GM15510 (cell line): Measurements from ENCODE around the gene ARHGAP10.

Source experiments
- POLR2A ChIP-seq: IDR thresholded peaks from 3 replicates; pipeline ENCODE4 v1.6.1; 2011; ENCODE audit warnings: borderline replicate concordance; ENCODE audit not compliant: insufficient read length; ENCODE audit errors: extremely low read depth

Gene ARHGAP10

DNA sequence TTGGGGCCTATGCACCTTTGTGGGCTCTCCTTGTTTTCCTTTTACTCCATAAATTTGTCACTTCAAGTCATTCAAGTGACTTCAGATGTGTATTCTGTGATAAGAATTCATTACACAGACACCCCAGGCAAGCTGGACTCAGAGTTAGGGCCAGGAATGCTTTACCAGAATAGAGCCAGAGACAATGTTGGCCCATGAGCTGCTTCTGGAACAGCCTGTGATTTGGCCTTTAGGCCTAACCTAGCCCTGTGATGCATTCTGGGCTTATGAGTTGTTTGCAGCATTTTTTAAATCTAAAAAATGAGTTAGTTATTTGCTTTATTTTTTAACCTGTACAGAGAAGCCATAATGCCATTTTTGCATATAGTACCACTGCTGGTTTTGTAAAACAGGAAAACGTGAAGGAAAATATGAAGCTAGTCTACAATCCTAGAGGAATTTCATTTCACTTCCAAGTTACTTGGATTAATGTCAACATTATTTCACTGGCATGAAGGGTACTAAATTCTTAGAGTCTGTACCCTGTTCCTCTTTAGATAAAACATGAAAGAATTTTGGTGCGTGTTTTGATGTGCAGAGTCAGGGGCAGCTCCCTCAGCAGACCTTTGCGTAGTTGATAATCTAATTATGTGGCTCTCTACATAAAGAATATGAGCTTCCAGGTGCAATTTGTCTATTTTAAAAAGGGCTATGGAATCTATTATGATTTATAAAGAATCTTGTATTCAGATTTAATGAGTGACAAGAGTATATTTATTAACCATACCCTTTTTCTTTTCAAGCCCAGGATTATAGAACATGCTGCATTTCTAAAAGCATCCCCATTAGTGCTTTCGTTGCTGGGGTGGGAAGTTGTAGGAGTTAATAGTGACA lies 84.7 kb downstream of the ARHGAP10 start:
- no peak for TF ChIP-seq POLR2A

DNA sequence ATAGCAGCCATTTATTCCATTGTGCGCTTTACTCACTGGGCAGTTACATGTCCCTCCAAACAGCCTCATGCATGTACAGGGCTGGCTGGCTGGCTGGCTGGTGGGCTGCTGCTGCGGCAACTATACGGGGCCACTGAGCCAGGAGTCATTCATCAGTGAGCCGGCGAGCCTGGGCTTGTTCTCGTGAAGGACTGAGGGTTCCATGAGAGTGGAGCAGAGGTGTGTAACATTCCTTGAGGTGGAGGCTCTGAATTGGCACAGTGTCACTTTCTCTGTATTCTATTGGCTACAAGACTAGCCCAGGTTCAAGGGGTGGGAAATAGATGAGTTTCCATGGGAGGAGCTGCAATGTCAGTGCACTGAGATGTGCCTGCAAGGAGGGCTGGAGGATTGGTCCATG lies 89.1 kb downstream of the ARHGAP10 start:
- TF ChIP-seq POLR2A, result no peak

DNA sequence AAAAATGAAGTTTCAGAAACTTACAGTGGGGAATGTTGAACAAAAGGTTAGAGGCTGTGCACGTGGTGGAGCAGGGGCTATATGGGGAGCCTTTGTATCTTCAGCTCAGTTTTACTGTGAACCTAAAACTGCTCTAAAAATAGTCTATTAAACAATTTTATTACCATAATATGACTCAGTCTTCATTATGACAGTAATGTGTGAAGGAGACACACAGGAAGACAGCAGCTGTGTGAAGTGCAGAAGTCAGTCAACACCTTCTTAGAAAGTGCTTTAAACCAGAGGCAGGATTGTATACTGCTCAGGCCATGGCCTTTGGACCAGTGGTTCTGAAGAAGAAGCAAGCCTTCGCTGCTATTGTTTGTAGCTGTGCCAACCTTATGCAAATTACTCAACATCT lies 89.7 kb downstream of the ARHGAP10 start:
- no peak for TF ChIP-seq POLR2A

DNA sequence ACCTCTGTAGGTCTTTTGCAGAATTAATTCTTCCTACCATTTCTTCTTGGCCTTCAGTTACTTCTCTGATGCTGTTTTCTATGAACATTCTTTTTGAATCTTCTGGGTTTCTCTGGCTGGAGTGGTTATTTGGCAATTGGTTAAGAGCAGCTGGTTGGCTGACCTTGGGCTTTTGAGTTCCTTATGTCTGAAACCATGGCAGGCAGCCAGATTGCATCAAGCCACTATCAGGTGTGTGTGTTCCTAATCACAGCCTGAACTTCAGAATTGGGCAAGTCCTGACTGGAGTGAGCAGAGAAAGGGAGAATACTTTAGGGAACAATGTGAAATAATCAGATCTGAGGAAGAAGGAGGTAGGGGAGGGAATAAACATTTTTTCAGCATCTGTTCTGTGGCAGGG lies 90.2 kb downstream of the ARHGAP10 start:
- TF ChIP-seq POLR2A, result no peak

DNA sequence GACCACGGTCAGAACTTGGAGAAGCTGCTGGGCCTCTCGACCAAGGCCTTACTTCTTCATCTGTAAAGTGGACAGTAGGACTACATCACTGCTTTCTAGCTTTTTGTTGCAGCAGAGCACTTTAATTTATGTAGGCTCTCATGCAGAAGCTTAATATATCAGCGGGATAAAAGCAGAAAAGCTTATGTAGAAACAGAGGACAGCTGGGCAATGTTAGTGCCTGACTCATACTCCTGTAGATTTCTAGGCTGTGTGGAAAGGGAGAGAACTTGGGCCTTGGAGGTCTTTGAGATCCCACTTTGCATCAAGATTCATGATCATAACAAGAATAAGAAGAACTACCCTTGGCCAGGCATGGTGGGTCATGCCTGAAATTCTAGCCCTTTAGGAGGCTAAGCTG lies 91.2 kb downstream of the ARHGAP10 start:
- no peak for TF ChIP-seq POLR2A

DNA sequence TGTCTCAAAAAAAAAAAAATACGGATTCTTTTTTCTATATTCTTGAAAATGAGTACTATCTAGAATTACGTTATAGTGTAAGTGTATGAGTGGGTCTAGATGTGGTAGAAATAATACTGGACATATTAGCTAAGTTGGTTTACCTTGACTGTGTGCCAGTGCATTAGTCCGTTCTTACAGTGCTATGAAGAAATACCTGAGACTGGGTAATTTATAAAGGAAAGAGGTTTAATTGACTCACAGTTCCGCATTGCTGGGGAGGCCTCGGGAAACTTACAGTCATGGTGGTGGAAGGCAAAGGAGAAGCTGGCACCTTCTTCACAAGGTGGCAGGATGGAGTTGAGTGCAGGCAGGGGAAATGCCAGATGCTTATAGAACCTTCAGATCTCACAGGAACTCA lies 92.4 kb downstream of the ARHGAP10 start:
- TF ChIP-seq POLR2A, result no peak

DNA sequence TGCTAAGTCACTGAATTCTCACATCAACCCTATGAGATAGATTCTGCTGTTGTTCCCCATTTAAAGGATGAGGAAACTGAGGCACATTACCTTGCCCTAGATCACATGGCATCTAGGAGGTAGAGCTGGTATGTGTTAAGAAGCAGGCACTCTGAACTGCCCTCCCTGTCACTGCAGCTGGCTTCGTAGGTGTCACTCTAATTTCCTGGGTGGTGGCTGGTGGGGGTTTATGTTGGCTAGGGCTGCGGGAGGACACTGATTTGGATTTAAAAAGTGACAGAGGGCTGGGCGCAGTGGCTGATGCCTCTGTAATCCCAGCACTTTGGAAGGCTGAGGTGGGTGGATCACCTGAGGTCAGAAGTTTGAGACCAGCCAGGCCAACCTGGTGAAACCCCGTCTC lies 93.0 kb downstream of the ARHGAP10 start:
- no peak for TF ChIP-seq POLR2A

DNA sequence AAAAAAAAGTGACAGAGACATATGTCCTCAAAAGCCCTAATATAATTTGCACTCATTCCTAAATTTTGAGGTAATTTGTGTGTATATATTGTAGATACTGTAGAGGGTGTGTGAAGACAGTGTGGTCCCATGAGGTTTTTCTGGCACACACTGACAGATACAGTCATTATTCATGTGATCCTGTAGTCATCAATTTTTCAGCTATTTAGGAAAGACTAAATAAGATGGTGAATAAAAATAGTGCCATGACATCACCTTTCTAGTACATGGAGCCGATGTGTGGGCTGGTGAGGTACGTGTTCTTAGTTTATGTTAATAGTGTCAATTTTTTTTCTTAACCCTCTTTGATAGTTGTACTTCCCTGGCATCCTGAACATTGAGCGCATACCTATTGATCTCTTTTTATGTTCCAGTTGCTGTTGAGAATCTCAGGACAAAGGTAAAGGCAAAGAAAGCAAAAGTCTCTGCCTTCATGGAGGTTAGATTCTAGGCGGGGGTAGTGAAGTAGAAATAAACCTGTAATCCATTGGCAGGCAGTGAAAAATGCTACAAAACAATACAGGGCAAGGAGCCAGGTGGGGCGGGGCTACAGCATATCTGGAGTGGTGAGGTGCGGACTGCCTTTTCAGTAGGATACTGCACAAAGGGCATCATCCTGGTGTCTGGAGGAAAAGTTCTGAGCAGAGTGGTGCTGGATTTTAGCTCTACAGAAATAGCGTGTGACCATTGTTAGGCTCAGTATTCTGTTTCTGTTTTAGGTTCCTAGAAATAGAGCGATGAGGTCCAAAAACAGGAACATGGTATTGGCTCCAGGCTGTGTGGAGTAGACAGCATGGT lies 93.8 kb downstream of the ARHGAP10 start:
- no peak for TF ChIP-seq POLR2A

DNA sequence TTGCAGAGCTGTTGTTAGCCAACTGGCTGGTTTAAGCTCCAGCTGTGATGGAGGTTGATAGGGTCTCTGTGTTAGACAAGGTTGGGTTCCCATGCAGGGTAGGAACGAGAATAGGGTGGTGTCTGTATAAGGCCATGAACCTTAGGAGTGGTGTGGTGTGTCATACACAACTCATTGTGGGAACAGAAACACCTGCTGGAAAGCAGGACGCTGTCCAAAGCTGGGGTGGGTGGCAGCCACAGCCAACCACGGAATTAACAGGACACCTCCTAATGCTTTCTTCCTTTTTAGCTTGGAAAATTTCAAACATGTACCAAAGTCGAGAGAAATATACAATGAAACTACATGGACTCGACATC lies 94.4 kb downstream of the ARHGAP10 start:
- no peak for TF ChIP-seq POLR2A

DNA sequence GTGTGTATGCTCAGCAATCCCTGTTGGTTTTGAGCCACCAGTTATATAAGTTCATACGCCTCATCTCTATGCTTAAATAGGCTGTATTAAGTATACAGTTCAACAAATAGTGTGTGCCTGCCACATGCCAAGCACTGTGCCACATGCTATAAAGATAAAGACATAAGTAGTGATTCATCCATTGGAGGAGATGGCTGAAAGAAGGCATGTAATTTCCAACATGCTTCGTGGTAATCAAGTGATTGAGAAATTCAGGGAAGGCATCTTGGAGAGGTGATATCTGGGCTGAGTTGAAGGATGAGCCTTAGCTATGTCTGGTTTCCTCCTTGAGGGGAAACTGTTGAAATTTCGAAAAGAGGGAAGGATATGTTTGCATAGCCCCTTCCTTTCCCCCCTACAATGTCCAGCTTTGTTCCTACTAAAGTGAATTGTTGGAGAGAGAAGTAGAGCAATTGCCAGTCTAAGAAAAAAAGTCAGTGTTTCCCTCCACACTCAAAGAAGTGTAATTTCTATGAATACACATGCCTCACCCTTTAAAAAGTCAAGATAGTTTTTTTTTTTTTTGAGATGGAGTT lies 96.5 kb downstream of the ARHGAP10 start:
- TF ChIP-seq POLR2A, result no peak

DNA sequence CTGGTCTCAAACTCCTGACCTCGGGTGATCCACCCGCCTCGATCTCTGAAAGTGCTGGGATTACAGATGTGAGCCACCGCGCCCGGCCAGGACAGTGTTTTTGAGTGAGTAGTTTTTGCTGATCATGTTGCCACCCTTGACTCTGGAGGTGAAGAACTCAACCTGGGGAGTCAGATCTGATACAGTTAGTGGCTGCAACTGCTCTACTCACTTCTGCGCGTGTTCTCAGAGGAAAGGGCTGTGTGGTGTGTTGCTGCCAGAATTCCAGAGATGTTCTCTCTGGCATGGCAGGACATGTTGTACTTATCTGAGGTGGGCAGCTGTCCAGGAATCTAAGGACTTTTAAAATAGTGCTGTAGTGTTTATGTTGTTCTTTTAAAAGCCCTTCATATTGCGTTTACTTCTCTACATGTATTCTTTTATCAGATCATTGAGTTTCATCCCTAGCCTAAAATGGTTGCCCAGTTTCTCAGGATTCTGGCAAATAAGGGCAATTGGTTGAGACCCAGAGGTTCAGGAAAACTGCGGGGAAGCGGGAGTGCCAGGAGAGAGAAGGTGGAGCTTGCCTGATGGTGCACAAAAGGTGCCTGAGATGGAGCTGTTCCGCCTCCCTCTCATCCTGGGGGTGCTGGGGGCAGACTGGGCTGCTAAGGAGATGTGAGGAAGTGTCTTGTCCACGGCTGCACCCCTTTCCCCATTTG lies 97.7 kb downstream of the ARHGAP10 start:
- no peak for TF ChIP-seq POLR2A

DNA sequence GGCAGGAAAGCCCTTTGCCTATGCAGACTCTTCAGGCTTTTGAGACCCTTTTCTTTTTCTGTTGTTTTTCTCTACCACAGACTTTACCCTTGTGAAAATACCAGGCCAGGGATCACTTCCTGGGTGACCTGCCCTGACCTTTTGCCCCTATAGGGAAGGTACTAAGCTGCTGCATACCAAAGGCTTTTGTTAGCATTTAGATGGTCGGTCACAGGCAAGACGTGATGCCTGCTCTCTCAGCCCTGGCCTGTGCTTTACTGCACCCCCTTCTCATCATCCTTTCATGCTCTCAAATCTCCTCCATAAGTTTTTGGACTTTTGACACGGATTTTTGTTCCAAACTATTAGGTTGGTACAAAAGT lies 98.2 kb downstream of the ARHGAP10 start:
- no peak for TF ChIP-seq POLR2A

DNA sequence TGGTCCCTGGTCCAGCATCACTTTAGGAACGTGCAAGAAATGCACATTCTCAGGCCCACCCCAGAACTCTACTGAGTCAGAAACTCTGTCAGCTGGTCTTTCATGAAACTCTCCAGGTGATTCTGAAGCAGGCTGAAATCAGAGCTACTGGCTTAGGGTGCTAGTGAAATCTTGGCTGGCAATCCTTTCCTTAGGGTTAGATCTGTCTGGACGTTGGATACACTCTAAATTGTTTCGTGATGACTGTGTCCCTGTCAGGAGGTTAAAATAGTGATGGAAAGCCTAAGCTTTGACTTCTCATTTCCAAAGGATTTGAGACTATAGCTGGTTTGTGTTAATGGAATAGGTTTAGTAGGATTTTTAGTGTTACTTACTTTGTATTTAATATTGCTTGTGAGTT lies 99.1 kb downstream of the ARHGAP10 start:
- TF ChIP-seq POLR2A, result no peak

DNA sequence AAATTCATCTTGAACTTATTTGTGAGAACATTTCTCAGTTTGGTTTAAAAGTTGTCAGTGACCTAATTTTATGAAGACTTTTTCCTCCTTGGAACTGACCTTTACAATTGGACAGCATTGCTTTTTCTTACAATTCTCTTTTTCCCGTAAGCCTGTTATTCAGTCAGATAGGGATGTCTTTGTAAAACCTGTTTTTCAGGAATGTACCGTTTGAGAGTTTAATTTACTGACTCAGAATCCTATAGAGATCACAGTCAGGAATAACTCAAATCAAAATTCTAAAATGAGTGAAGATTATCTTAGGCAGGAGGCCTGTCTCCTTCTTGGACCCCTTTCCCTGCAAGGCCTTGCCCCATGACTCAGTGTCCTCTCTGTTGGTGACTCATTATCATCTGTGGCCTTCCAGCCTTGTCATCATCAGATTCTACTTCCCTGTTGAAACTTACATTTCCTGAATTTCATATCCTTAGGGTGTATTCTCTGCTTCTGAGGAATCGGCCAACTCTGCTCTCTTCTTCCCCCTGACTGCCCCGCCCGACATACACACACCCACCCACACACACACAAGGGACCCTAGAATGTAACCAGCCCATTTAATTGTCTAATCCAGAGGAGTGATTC lies 99.8 kb downstream of the ARHGAP10 start:
- TF ChIP-seq POLR2A, result no peak

DNA sequence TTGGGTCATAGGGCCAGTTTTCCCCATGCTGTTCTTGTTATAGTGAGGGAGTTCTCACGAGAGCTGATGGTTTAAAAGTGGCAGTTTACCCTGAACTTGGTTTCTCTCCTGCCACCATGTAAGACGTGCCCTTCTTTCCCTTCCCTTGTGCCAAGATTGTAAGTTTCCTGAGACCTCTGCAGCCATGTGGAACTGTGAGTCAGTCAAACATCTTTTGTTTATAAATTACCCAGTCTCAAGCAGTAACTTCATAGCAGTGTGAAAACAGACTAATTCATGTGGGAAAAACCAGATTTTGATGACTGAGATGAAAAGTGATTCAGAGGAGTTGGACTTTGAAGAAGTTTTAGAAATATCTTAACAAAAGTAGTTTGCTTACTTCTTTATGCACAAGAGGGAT lies 101.4 kb downstream of the ARHGAP10 start:
- TF ChIP-seq POLR2A, result no peak

DNA sequence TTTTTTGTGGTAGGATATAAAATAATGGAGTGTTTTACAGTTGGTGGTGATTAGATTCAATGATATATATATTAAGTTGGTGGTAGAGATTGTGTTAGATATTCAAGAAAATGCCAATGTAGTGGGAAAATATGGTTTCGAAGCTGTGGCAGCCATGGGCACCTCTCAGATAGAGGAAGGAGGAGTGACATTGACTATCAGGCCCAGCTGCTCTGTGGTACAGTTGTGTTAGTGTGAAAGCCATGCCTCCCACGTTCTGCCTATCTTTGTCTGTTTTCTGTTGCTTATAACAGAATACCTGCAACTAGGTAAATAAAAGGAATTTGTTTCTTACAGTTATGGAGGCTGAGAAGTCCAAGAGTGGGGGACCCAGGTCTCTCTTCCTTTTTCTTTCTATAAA lies 101.9 kb downstream of the ARHGAP10 start:
- no peak for TF ChIP-seq POLR2A

DNA sequence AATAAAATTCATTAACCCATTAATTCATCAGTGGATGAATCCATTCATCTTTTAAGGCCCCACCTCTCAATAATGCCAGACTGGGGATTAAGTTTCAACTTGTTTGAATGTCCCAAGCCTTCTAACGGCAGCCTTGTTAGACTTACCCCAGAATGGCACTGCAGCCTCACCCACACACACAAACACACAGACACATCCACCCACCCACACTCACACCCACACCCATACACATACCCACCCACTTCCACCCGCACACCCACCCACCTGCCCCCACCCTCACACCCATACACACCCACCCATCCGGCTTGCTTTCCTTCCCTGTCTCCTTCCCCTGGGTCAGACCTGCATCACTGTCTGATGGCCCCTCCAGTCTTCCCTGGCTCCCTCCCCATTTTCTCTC lies 102.6 kb downstream of the ARHGAP10 start:
- TF ChIP-seq POLR2A, result no peak
